NCI-H446 (cell line): ENCODE data around the gene OSBPL3.

Source experiments
- DNase-seq, 2 experiments: peaks; one replicate each; lab custom pipeline; 2025; lab: John Stamatoyannopoulos, UW

Gene OSBPL3

GRCh38 chr7:24952464-24952863 lies 27.5 kb downstream of the OSBPL3 start:
- no peak for DNase-seq

GRCh38 chr7:24951441-24951980 lies 28.5 kb downstream of the OSBPL3 start:
- DNase-seq = no peak

- no peak for DNase-seq
Observed at GRCh38 chr7:24949884-24950283, 30.1 kb downstream of the OSBPL3 start.

GRCh38 chr7:24948739-24949138 lies 31.2 kb downstream of the OSBPL3 start:
- no peak for DNase-seq

- DNase-seq = no peak
Observed at GRCh38 chr7:24946467-24946866, 33.5 kb downstream of the OSBPL3 start.

- no peak for DNase-seq
Observed at GRCh38 chr7:24945899-24946298, 34.1 kb downstream of the OSBPL3 start.

- no peak for DNase-seq
Observed at GRCh38 chr7:24943096-24943948, 36.7 kb downstream of the OSBPL3 start.

- no peak for DNase-seq
Observed at GRCh38 chr7:24942226-24942625, 37.8 kb downstream of the OSBPL3 start.

GRCh38 chr7:24939416-24939815 lies 40.6 kb downstream of the OSBPL3 start:
- DNase-seq = no peak

- DNase-seq = no peak
Observed at GRCh38 chr7:24936121-24936824, 43.7 kb downstream of the OSBPL3 start.

GRCh38 chr7:24933298-24933697 lies 46.7 kb downstream of the OSBPL3 start:
- no peak for DNase-seq

GRCh38 chr7:24932815-24933214 lies 47.2 kb downstream of the OSBPL3 start:
- peak in 1 of 2 experiments; percentile 11 for DNase-seq

- DNase-seq = no peak
Observed at GRCh38 chr7:24932389-24932788, 47.6 kb downstream of the OSBPL3 start.

GRCh38 chr7:24931844-24932243 lies 48.1 kb downstream of the OSBPL3 start:
- no peak for DNase-seq

GRCh38 chr7:24930856-24931255 lies 49.1 kb downstream of the OSBPL3 start:
- DNase-seq = no peak

GRCh38 chr7:24926623-24927524 lies 53.1 kb downstream of the OSBPL3 start:
- no peak for DNase-seq

- no peak for DNase-seq
Observed at GRCh38 chr7:24924375-24924774, 55.6 kb downstream of the OSBPL3 start.

- DNase-seq = no peak
Observed at GRCh38 chr7:24923172-24923865, 56.7 kb downstream of the OSBPL3 start.

GRCh38 chr7:24922099-24922773 lies 57.7 kb downstream of the OSBPL3 start:
- no peak for DNase-seq

- peak in 1 of 2 experiments; percentile 44 for DNase-seq
Observed at GRCh38 chr7:24921362-24921679, 58.7 kb downstream of the OSBPL3 start.
